ENCODE results near the gene TBX10. TPM values are rescaled to one million over a fixed set of nuclear protein-coding genes. Genes with fewer than 3 reads are reported as not detected.
"Not testable (repeated sequence)": the region's sequence is repeated elsewhere in the genome, so short reads cannot be mapped to it uniquely, and the experiment has no call there.

Gene TBX10
- total RNA-seq (ENCODE audit: insufficient read depth, low replicate concordance) = not detected

DNA sequence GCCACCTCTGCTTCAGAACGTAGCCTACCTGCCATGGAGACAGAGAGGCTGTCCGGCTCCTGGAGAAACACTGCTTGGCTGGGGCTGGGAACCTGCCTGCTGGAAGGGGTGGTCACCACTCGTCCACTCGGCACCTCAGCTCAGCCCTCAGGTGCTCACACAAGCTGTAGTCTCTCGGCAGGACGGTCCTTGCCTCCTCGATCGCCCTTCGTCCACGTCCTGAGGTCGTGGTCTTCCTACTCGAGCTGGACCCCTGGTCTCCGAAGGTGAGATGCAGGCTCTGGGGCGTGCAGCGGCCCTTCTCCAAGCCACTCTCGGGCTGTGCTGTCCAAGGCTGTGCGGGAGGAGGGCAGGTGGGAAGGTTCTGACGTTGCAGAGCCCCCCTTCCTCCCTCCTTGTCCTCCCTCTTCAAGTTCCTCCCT lies at the start of gene TBX10:
TBX10 (minus strand) TSS at position 326 of the 422 bp plus-strand sequence; CDS start at position 35, 291 bp downstream.
- no peak for DNase-seq (ENCODE audit: low spot score)

DNA sequence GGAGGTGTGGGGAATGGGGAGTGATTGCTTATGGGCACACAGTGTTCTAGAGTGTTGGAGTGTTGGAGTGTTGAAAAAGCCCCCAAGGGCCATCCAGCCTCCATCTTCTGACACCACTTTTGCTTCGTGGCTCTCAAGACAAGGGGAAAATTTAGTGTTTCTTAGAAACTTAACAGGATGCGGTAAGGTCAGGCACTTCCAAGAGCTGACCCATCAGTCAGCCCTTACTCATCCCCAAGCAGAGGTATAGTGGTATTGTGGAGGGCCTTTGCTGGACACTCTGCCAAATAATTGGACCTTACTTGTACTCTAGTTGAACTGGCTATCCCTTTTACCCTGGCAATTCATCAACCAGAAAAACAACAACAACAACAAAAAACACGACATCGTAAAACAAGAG lies 49.6 kb upstream of the TBX10 start:
- DNase-seq (ENCODE audit: low spot score) = no peak

GRCh38 chr11:67687986-67688385 lies 48.4 kb upstream of the TBX10 start:
- DNase-seq (ENCODE audit: low spot score) = no peak

DNA sequence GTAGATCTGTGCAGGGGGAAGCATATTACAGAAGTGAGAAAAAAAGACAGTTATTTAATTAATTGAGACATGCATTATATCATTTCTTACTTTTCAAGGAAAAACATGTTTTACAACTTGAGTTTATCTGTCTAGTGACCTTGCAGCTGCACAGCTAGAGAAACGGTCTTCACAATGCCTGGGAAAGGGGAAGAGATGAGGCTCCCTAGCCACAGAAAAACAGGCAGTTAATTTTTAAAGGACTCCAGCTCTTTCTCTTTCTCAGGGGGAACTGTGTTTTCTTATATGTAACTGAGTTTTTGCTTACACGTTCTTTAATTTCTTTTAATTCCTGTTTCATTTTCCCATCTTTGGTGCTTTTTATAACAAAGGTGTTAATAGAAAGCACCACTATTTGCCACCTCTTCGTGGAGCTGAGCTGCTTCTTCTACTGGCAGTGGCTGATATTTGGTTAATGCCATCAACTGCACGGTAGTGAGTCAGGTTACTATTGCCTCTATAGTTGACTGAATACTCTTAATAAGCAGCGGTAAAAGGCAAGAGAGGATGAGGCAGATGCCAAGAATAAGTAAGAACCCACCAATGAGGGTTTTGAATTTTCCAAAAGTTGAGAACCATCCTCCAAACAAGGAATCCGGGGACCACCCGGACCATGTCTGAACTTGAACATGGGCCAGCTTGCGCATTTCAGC lies 46.2 kb upstream of the TBX10 start:
- DNase-seq (ENCODE audit: low spot score) = not testable (repeated sequence)

DNA sequence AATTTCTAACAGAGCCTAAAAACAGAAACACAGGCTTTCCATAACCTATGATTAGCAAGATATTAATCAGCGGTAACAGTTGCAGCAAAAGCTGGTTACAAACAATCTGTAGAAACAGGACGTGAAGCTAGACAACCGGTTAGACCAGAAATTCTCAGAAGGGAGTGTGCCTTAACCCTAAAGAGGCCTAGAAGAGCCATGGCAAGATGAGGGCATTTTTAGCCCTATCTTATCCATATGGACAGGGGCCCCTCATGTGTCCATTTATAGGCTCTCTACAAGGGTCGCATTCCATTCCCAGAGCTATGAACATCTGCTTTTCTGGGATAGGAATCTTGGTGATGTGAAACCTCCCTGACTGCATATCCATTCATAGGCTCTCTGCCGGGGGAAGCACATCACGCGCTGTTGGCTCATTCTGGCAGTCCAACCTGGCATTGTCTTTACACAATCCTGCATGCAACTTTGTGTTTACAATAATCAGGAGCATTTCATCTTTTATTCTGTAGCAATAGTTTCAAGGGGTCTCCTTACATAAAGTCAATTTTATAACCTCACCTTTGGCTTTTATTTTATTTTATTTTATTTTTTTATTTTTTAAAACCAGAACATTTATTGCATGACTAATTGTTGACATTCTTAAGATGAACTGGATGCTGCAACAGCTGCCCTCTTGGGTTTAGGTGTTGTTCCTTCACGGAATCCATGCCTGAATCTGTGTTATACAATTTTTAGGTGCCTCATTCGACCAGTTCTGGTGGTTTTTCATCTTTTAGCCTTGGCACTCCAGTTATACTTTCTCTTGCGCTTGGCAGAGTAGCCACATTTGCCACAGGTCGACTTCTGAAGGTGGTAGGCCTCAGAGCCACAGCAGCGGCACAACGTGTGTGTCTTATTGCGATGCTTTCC lies 42.8 kb upstream of the TBX10 start:
- peak; percentile 25 for DNase-seq (ENCODE audit: low spot score)

DNA sequence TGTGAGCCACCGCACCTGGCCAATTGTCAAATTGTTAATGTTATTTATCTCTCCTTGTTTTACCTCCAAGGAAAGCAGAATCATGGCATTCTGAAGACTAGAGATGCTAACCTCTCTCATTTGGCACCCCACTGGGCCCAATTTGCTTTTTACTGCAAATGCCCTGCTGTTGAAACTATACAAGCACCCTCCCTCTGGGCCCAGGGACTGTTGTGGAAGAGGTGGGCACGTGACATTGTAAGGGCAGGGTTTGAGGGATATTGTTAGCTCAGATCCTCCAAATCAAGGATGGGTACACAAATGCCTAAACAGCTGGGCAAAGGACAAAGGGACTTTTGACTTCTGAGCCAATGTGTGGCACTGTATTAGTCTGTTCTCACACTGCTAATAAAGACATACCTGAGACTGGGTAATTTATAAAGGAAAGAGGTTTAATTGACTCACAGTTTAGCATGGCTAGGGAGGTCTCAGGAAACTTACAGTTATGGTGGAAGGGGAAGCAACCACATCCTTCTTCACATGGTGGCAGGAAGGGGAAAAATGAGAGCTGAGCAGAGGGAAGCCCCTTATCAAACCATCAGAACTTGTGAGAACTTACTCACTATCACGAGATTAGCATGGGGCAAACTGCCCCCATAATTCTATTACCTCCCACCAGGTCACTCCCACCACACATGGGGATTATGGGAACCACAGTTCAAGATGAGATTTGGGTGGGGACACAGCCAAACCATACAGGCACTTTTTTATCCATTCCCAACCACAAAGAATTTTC lies 41.3 kb upstream of the TBX10 start:
- DNase-seq (ENCODE audit: low spot score) = no peak

DNA sequence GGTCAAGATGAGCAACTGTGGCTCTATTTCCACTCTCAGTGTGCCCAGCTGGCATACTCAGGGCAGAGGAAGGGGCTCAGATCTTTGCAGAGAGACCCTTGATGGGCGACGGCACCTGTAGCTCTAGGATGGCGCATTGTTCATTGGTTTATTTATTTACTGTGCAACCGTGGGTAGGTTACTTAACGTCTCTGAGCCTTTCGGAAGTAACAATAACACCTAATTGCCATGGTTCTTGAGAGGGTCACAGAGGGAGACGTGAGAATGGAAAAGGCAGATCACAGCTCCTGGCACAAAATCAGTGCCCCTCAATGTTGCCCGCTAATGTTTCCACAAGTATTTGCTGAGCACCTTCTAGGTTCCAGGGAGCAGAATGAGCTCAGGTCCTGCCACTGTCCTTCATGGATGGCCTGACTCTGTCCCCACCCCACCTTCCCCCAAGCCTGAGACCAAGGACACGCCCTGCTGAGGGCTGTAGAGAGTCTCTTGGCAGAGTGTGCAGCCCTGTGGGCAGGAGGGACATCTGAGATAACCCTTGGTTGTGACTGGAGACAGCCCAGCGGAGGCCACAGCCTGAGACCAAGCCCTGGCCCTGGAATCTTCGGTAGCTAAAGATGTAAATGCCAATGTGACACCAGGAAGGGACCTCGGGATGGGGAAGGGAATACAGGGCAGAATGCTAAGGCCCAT lies 35.6 kb upstream of the TBX10 start:
- no peak for DNase-seq (ENCODE audit: low spot score)

GRCh38 chr11:67674442-67674871 lies 34.9 kb upstream of the TBX10 start, which contains the start of gene ALDH3B2:
ALDH3B2 (minus strand) TSS chr11:67674623; CDS start chr11:67666935, 7,688 bp downstream.
- DNase-seq (ENCODE audit: low spot score) = peak; percentile 69

GRCh38 chr11:67673902-67674301 lies 34.3 kb upstream of the TBX10 start:
- no peak for DNase-seq (ENCODE audit: low spot score)

GRCh38 chr11:67673358-67673757 lies 33.8 kb upstream of the TBX10 start:
- DNase-seq (ENCODE audit: low spot score) = no peak

GRCh38 chr11:67671211-67671520 lies 31.6 kb upstream of the TBX10 start:
- no peak for DNase-seq (ENCODE audit: low spot score)

DNA sequence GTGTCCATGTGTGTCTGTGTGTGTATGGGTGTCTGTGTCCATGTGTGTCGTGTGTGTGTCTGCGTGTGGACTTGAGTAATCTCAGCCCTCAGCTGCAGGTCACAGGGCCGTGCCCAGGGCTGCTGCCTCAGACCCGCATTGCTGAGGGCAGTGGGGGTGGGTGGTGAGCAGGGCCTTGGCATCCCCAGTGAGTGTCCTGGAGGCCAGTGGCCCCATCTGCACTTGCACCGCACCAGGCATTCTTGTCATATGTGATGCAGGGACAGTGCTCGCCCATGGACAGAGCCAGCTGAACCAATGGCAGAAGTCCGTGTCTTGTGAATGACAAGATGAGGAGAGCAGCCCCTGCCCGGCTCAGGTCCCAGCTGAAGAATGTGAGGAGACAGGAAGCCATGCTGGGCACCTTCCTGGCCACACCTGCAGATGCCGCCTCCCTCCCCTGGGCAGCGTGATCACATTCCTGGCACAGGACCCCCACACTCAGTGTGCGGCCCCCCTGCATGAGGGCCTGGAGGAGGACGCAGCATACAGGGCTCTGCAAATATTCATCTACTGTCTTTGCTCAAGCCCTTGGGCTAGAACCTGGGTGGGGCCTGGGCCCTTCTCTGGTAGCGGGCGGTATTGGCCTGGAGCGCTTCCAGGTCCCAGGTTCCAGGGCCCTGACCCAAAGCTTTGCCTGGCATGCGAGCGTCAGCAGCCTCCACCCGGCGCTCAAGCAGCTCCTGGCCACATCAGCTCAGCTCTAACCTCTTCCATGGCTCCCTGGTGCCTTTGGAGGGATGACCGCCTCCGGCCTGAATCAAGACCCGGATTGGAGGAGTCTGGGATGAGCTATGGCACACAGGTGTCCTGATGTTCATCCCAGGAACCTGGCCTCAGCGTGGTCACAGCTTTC lies 31.0 kb upstream of the TBX10 start:
- no peak for DNase-seq (ENCODE audit: low spot score)

GRCh38 chr11:67668192-67668551 lies 28.6 kb upstream of the TBX10 start:
- DNase-seq (ENCODE audit: low spot score) = no peak

GRCh38 chr11:67667490-67668191 lies 28.1 kb upstream of the TBX10 start:
- DNase-seq (ENCODE audit: low spot score) = no peak

DNA sequence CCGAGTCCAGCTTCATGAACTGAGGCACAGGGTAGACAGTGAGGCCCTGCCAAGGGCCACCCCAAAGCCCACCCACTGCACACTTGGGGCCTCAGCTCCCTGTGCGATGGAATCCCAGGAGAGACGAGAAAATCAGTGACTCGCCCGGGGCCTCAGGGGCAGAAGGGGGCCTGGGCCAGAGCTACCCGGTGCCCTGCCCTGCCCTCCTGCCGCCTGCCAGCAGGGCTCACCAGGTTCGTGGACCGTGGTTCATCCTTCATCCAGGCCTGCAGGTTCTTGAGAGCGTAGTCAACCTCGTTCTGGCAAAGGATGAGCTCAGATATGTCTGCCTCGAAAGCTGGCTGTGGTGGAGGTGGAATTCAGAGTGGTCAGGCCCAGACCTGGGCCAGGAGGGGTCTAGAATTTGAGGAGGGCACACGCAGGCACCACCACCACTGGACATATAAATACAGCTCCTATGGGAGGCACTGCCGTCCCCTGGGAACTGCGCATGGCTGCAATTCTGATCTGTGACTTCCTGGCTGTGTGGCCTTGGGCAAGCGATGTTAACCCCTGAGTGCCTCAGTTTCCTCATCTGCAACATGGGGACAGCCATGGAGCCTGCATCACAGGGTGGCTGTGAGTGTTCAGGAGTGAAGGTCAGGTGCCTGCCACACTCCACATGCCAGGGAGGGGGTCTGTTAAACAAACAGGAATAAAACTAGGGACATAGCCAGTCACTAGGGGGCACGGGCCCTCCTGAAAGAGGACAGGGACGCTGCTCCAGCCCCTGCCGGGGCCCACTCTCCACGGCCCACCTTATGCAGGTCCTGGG lies 27.3 kb upstream of the TBX10 start:
- DNase-seq (ENCODE audit: low spot score) = no peak

DNA sequence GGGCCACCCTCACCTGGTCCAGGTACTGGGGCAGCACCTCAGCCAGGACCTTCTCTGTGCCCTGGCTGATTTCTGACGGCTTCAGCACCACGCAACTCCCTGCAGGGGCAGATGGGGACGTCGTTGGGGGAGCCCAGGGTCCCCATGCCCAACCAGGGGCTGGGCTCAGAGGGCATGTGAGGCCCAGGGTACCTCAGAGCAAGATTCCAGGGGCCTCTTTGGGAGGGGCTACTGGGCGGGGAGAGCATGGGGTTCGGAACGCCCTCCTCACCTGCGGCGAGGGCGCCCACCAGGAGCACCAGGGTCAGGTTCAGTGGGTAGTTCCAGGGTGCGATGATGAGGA lies 26.7 kb upstream of the TBX10 start:
- no peak for DNase-seq (ENCODE audit: low spot score)

- no peak for DNase-seq (ENCODE audit: low spot score)
Observed at GRCh38 chr11:67665541-67666302, 26.2 kb upstream of the TBX10 start.

All from umbilical cord (tissue), 2 donors.